K562 (cell line): ENCODE measurements around the gene EHD2. TPM values are rescaled to one million over a fixed set of nuclear protein-coding genes. Genes with fewer than 3 reads are reported as not detected.

Source experiments
- ARID1B ChIP-seq: fragments of 450-650 bp; IDR thresholded peaks from 2 replicates; pipeline ENCODE4 v1.6.1; 2016; ENCODE audit warnings: antibody characterized with exemption, mild to moderate bottlenecking, inconsistent platforms
- BDP1 ChIP-seq: IDR thresholded peaks from 3 replicates; pipeline ENCODE4 v1.6.1; 2011; ENCODE audit not compliant: insufficient read length, insufficient read depth
- CEBPG ChIP-seq, 3 experiments: fragments of 200-800 bp in 1 of 3; sonication (Bioruptor generic) in 1 of 3; sonication (generic) in 1 of 3; formaldehyde crosslinking in 1 of 3; IDR thresholded peaks in 2 of 3; conservative IDR thresholded peaks in 1 of 3; 2 replicates each; pipeline versions ENCODE4 v1.6.1 to v1.8.0; 2016 to 2022; ENCODE audit warnings: missing compliant biosample characterization in 2 of 3, missing genetic modification characterization in 2 of 3, mild to moderate bottlenecking in 1 of 3, missing genetic modification reagents in 1 of 3
- CTCFL ChIP-seq: IDR thresholded peaks from 2 replicates; pipeline ENCODE4 v1.6.1; 2011; ENCODE audit warnings: borderline replicate concordance, low read depth, mild to moderate bottlenecking, moderate library complexity, low read length; ENCODE audit not compliant: insufficient read depth, poor library complexity, severe bottlenecking
- E2F1 ChIP-seq: sonication (generic); formaldehyde crosslinking; IDR thresholded peaks from 2 replicates; pipeline ENCODE4 v1.8.1; 2023; ENCODE audit warnings: mild to moderate bottlenecking, missing genetic modification reagents, moderate library complexity
- ELF1 ChIP-seq: fragments of 200-800 bp; sonication (Bioruptor generic); IDR thresholded peaks from 2 replicates; pipeline ENCODE4 v1.6.1; 2016; ENCODE audit warnings: missing genetic modification characterization, missing compliant biosample characterization
- GABPB2 ChIP-seq: fragments of 250-450 bp; sonication (Bioruptor Pico); conservative IDR thresholded peaks from 2 replicates; pipeline ENCODE4 v1.5.1; 2021; ENCODE audit warnings: mild to moderate bottlenecking
- HDAC3 ChIP-seq: fragments of 450-650 bp; IDR thresholded peaks from 2 replicates; pipeline ENCODE4 v1.6.1; 2018; ENCODE audit warnings: borderline replicate concordance, mild to moderate bottlenecking, moderate library complexity; ENCODE audit not compliant: partially characterized antibody
- KAT7 ChIP-seq: sonication (generic); formaldehyde crosslinking; IDR thresholded peaks from 2 replicates; pipeline ENCODE4 v1.8.0; 2022; ENCODE audit warnings: missing genetic modification reagents, mild to moderate bottlenecking, borderline replicate concordance
- MED1 ChIP-seq: sonication (generic); formaldehyde crosslinking; IDR thresholded peaks from 2 replicates; pipeline ENCODE4 v1.8.1; 2023; ENCODE audit warnings: missing genetic modification reagents, borderline replicate concordance
- ZBTB5 ChIP-seq: fragments of 450-650 bp; IDR thresholded peaks from 2 replicates; pipeline ENCODE4 v1.6.1; 2017; ENCODE audit warnings: antibody characterized with exemption
- ZNF197 ChIP-seq: fragments of 200-800 bp; sonication (Bioruptor generic); IDR thresholded peaks from 2 replicates; pipeline ENCODE4 v1.6.1; 2016; ENCODE audit warnings: low read depth, missing genetic modification characterization, missing compliant biosample characterization
- polyA plus RNA-seq, 8 experiments: library from polyadenylated mRNA; depleted of rRNA in 4 of 8; stranded (reverse) in 5 of 8; unstranded in 3 of 8; fragments of >200 nt; fragmentation: Nextera tagmentation in 2 of 8; fragmentation: Illumina TruSeq in 1 of 8; extraction: Ambion mirVana in 2 of 8; extraction: Trizol in 1 of 8; gene quantifications; 2 replicates each; pipeline versions ENCODE4 v1.2.1 to v1.2.3, GENCODE V29; 2011 to 2014; ENCODE audit warnings: inconsistent platforms in 1 of 8, missing spikeins in 1 of 8
- total RNA-seq, 7 experiments: library from RNA; depleted of rRNA in 6 of 7; stranded (reverse); fragments of >200 nt in 6 of 7; fragmentation: Illumina TruSeq in 2 of 7; extraction: Trizol in 2 of 7; gene quantifications; 2 replicates each; pipeline versions ENCODE4 v1.2.1 to v1.2.3, GENCODE V29; 2011 to 2021; ENCODE audit warnings: low replicate concordance in 1 of 7
- TF ChIP-seq, protein P1 (sequence below): fragments of 450-650 bp; IDR thresholded peaks from 2 replicates; pipeline ENCODE4 v1.7.1; 2018; ENCODE audit warnings: mild to moderate bottlenecking, low read depth; ENCODE audit not compliant: partially characterized antibody
- TF ChIP-seq, protein P2 (sequence below): fragments of 450-650 bp; formaldehyde crosslinking; IDR thresholded peaks from 2 replicates; pipeline ENCODE4 v1.4.0; 2022; ENCODE audit warnings: mild to moderate bottlenecking, moderate library complexity
- TF ChIP-seq, protein P3 (sequence below): fragments of 250-450 bp; sonication (Bioruptor Pico); IDR thresholded peaks from 2 replicates; pipeline ENCODE4 v1.6.1; 2021; ENCODE audit warnings: mild to moderate bottlenecking

Gene EHD2
- total and polyA plus RNA-seq, 9 of the 15 experiments (the other 6 are each of a cell fraction or from before 2014, with no cell fraction given) = 1.7 to 32.2 (median 3.0) TPM

- TF ChIP-seq CTCFL = no peak
- no peak for TF ChIP-seq GABPB2 (CRISPR knock-in tag)
- no peak for TF ChIP-seq E2F1 (CRISPR knock-in tag)
- no peak for TF ChIP-seq BDP1
- TF ChIP-seq CEBPG (CRISPR knock-in tag; IDR thresholded peaks at IDR 0.05) = no peak
- no peak for TF ChIP-seq CEBPG (tag; conservative IDR thresholded peaks at IDR 0.05 in 1 of 2, IDR thresholded peaks at IDR 0.05 in 1 of 2)
- TF ChIP-seq MED1 (CRISPR knock-in tag) = no peak
- TF ChIP-seq ELF1 (tag) = peak; percentile 85
- TF ChIP-seq, protein P1, sequence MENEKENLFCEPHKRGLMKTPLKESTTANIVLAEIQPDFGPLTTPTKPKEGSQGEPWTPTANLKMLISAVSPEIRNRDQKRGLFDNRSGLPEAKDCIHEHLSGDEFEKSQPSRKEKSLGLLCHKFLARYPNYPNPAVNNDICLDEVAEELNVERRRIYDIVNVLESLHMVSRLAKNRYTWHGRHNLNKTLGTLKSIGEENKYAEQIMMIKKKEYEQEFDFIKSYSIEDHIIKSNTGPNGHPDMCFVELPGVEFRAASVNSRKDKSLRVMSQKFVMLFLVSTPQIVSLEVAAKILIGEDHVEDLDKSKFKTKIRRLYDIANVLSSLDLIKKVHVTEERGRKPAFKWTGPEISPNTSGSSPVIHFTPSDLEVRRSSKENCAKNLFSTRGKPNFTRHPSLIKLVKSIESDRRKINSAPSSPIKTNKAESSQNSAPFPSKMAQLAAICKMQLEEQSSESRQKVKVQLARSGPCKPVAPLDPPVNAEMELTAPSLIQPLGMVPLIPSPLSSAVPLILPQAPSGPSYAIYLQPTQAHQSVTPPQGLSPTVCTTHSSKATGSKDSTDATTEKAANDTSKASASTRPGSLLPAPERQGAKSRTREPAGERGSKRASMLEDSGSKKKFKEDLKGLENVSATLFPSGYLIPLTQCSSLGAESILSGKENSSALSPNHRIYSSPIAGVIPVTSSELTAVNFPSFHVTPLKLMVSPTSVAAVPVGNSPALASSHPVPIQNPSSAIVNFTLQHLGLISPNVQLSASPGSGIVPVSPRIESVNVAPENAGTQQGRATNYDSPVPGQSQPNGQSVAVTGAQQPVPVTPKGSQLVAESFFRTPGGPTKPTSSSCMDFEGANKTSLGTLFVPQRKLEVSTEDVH = peak; percentile 72
- TF ChIP-seq, protein P2, sequence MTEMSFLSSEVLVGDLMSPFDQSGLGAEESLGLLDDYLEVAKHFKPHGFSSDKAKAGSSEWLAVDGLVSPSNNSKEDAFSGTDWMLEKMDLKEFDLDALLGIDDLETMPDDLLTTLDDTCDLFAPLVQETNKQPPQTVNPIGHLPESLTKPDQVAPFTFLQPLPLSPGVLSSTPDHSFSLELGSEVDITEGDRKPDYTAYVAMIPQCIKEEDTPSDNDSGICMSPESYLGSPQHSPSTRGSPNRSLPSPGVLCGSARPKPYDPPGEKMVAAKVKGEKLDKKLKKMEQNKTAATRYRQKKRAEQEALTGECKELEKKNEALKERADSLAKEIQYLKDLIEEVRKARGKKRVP (CRISPR knock-in tag) = peak; percentile 11; the same call in 1 of the 2 replicates
- TF ChIP-seq ZNF197 (CRISPR knock-in tag) = peak; percentile 98
- no peak for TF ChIP-seq ARID1B
- TF ChIP-seq HDAC3 = no peak
- TF ChIP-seq, protein P3, sequence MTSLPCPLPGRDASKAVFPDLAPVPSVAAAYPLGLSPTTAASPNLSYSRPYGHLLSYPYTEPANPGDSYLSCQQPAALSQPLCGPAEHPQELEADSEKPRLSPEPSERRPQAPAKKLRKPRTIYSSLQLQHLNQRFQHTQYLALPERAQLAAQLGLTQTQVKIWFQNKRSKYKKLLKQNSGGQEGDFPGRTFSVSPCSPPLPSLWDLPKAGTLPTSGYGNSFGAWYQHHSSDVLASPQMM (CRISPR knock-in tag) = no peak
- TF ChIP-seq ZBTB5 = no peak
- TF ChIP-seq KAT7 (CRISPR knock-in tag) = 0 out of 2 replicates have a peak, but pooled peaks have one; percentile 66
Measured at GRCh38 chr19:47745010-47745901, 32.0 kb downstream of the EHD2 start, which contains the start of gene NOP53 (continued).
